PC-3 (cell line): ENCODE data around the gene BCAR3.

Experiments used
- EZH2 ChIP-seq: fragments of 300-600 bp; sonication (generic); IDR thresholded peaks from one replicate; pipeline ENCODE4 v1.6.1; 2017; ENCODE audit warnings: antibody characterized with exemption, mild to moderate bottlenecking, low read length; ENCODE audit not compliant: unreplicated experiment
- EZH2phosphoT487 ChIP-seq: fragments of 300-600 bp; sonication (generic); IDR thresholded peaks from 2 replicates; pipeline ENCODE4 v1.6.1; 2018; ENCODE audit warnings: mild to moderate bottlenecking, antibody characterized with exemption, low read length, borderline replicate concordance
- TF ChIP-seq, protein P1 (sequence below): fragments of 300-600 bp; sonication (generic); conservative IDR thresholded peaks from 2 replicates; pipeline ENCODE4 v1.5.1; 2017; ENCODE audit warnings: antibody characterized with exemption, low read depth, mild to moderate bottlenecking, low read length

DNA sequence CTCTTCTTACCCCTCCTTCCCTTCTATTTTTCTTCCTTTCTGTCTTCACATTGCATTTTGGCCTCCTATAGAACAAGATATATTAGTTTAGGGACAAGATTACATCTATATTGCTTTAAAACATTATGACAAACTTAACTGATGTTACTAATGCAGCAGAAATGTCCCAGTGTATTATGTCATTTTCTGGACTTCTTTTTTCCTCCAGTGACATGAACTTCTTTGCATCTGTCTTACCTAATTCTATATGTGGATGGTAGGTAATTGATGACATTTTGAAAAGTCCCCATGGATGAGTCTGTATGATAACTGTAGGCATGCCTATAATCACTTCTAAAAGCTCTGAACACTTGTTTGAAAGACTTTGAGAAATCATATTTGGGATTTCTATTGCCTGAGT is 144.2 kb downstream of the BCAR3 start:
- TF ChIP-seq, protein P1, sequence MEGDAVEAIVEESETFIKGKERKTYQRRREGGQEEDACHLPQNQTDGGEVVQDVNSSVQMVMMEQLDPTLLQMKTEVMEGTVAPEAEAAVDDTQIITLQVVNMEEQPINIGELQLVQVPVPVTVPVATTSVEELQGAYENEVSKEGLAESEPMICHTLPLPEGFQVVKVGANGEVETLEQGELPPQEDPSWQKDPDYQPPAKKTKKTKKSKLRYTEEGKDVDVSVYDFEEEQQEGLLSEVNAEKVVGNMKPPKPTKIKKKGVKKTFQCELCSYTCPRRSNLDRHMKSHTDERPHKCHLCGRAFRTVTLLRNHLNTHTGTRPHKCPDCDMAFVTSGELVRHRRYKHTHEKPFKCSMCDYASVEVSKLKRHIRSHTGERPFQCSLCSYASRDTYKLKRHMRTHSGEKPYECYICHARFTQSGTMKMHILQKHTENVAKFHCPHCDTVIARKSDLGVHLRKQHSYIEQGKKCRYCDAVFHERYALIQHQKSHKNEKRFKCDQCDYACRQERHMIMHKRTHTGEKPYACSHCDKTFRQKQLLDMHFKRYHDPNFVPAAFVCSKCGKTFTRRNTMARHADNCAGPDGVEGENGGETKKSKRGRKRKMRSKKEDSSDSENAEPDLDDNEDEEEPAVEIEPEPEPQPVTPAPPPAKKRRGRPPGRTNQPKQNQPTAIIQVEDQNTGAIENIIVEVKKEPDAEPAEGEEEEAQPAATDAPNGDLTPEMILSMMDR = no peak
- TF ChIP-seq EZH2 (no peak), EZH2phosphoT487 (no peak)
